RWPE2 (cell line): Measurements from ENCODE around the gene LRRC8B.

Experiments
- ATAC-seq: fragments of 200-7000 bp; cut with Tn5 transposase; 3 replicates; pipeline ENCODE4 v1.9.1; 2021; ENCODE audit warnings: low read depth
- DNase-seq: peaks from one replicate; pipeline ENCODE4 v3.0.0-alpha.2; 2020; ENCODE audit warnings: low spot score
- H3K27ac ChIP-seq: fragments of 450-650 bp; 2 replicates; pipeline ENCODE4 v1.5.1; 2017; ENCODE audit warnings: mild to moderate bottlenecking; ENCODE audit not compliant: poor library complexity, severe bottlenecking
- H3K27me3 ChIP-seq: fragments of 250-450 bp; sonication (Bioruptor Pico); 2 replicates; pipeline ENCODE4 v1.5.1; 2021; ENCODE audit warnings: mild to moderate bottlenecking, moderate library complexity; ENCODE audit not compliant: insufficient read depth, poor library complexity, severe bottlenecking
- H3K36me3 ChIP-seq: fragments of 250-450 bp; sonication (Bioruptor Pico); 2 replicates; pipeline ENCODE4 v1.5.1; 2020; ENCODE audit warnings: low read depth, mild to moderate bottlenecking, moderate library complexity
- H3K4me1 ChIP-seq: fragments of 250-450 bp; sonication (Bioruptor Pico); 2 replicates; pipeline ENCODE4 v1.5.1; 2021; ENCODE audit warnings: mild to moderate bottlenecking, moderate library complexity; ENCODE audit not compliant: insufficient read depth, poor library complexity, severe bottlenecking
- H3K4me3 ChIP-seq: fragments of 250-450 bp; sonication (Bioruptor Pico); 2 replicates; pipeline ENCODE4 v1.5.1; 2021; ENCODE audit warnings: mild to moderate bottlenecking, moderate library complexity; ENCODE audit not compliant: severe bottlenecking
- H3K9me3 ChIP-seq: fragments of 250-450 bp; sonication (Bioruptor Pico); 2 replicates; pipeline ENCODE4 v1.5.1; 2021; ENCODE audit warnings: mild to moderate bottlenecking, moderate library complexity; ENCODE audit not compliant: severe bottlenecking
- TF ChIP-seq, protein P1 (sequence below): fragments of 450-650 bp; IDR thresholded peaks from one replicate; pipeline ENCODE4 v1.5.1; 2017; ENCODE audit warnings: mild to moderate bottlenecking, moderate library complexity; ENCODE audit not compliant: poor library complexity, severe bottlenecking

LRRC8B gene

DNA sequence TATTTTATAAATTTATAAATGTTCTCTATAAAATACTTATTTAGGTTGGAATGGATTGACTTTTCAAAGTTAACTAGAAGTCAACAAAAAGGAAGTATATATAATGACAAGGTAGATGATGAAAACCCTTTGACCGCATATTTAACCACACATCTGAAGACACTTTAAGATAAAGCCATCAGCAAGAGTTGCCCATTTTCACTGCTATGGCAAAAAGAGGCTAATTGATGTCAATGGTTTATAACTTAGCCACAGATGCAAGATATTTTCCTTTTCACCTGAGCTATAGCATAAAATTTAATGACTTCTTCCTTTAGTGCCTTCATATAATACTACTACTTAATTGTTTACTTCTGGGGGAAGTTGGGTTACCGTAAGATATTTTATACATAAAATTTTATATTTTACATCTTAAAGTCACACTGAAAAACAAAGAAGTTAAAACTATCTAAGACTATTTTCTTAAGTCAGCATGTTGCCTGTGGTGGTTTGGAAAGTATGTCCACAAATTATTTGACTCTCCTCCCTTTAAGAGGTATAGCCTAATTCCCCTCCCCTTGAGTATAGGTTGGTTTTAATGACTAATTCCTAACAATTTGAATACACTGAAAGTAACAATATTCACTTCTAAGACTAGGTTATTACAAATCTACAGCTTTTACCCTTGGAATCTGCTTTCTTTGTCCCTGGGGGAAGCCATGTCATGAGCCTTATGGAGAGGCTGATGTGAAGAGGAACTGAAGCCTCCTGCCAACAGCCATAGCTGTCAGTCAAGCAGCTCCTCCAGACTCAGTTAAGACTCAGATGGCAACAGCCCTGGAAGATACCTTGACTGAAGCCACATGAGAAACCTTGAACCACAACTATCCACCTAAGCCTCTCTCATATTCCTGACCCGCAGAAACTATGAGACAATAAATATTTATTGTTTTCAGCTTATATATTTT, 40.3 kb upstream of the LRRC8B start:
- H3K36me3 ChIP-seq, result no peaks in the 10 kb centered on the region
- no peaks in the 10 kb centered on the region for H3K27me3 ChIP-seq
- H3K27ac ChIP-seq, result no peak overlapping the region
- H3K9me3 ChIP-seq, result no peaks in the 10 kb centered on the region
- TF ChIP-seq, protein P1, sequence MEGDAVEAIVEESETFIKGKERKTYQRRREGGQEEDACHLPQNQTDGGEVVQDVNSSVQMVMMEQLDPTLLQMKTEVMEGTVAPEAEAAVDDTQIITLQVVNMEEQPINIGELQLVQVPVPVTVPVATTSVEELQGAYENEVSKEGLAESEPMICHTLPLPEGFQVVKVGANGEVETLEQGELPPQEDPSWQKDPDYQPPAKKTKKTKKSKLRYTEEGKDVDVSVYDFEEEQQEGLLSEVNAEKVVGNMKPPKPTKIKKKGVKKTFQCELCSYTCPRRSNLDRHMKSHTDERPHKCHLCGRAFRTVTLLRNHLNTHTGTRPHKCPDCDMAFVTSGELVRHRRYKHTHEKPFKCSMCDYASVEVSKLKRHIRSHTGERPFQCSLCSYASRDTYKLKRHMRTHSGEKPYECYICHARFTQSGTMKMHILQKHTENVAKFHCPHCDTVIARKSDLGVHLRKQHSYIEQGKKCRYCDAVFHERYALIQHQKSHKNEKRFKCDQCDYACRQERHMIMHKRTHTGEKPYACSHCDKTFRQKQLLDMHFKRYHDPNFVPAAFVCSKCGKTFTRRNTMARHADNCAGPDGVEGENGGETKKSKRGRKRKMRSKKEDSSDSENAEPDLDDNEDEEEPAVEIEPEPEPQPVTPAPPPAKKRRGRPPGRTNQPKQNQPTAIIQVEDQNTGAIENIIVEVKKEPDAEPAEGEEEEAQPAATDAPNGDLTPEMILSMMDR, result no peak
- H3K4me3 ChIP-seq, result no peak overlapping the region
- no peak for DNase-seq
- no peak for ATAC-seq
- H3K4me1 ChIP-seq, result no peaks in the 10 kb centered on the region

DNA sequence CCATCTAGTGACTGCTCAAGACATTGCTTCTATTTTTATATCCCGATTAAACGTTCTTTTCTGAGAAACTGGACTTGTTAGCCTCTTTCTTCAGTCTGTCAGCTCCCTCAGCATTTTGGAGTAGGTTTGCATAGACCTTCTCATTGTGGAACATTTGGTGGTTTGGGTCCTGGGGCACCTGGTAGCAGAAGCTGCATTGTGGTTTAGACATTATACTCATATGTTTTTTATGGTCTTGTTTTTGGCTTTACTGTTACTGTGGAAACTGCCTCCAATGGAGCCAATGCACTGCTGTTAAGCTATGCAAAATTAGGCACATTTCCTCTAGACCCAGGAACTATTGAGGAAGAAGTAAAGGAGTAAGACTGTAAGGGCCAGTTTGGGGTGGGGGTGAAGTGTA, 36.7 kb upstream of the LRRC8B start:
- TF ChIP-seq, protein P1, result no peak
- DNase-seq (no peak), ATAC-seq (no peak)
- Histone ChIP-seq H3K27me3 (no peaks in the 10 kb centered on the region), H3K9me3 (no peaks in the 10 kb centered on the region), H3K4me1 (no peaks in the 10 kb centered on the region), H3K4me3 (no peak overlapping the region), H3K36me3 (no peaks in the 10 kb centered on the region), H3K27ac (no peak overlapping the region)

GRCh38 chr1:89489047-89489729, 35.4 kb upstream of the LRRC8B start:
- no peaks in the 10 kb centered on the region for H3K4me1 ChIP-seq

DNA sequence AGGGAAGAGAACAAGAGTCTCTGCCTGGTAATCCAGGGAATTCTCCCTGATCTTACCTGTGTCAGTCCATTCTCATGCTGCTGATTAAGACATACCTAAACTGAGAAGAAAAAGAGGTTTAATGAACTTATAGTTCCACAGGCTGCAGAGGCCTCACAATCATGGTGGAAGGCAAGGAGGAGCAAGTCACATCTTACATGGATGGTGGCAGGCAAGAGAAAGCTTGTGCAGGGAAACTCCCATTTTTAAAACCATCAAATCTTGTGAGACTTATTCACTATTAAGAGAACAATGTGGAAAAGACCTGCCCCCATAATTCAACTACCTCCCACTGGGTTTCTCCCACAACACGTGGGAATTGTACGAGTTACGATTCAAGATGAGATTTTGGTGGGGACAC, 34.2 kb upstream of the LRRC8B start:
- DNase-seq (no peak), ATAC-seq (no peak)
- no peak overlapping the region for H3K4me3 ChIP-seq
- no peaks in the 10 kb centered on the region for H3K9me3 ChIP-seq
- no peaks in the 10 kb centered on the region for H3K27me3 ChIP-seq
- no peaks in the 10 kb centered on the region for H3K4me1 ChIP-seq
- no peaks in the 10 kb centered on the region for H3K36me3 ChIP-seq
- H3K27ac ChIP-seq, result no peak overlapping the region
- TF ChIP-seq, protein P1, result no peak

More at GRCh38 chr1:89489047-89489729, 35.4 kb upstream of the LRRC8B start:
- Histone ChIP-seq H3K36me3 (no peaks in the 10 kb centered on the region), H3K27ac (no peak overlapping the region), H3K9me3 (no peaks in the 10 kb centered on the region), H3K4me3 (no peak overlapping the region), H3K27me3 (no peaks in the 10 kb centered on the region)
- TF ChIP-seq, protein P1, result no peak
- ATAC-seq (no peak; the same call in 2 of the 3 replicates), DNase-seq (no peak)
